Stimulated activated naive CD8-positive, alpha-beta T cell treated with anti-CD3 and anti-CD28 coated beads, Interleukin-15, amount 100 ng/mL, for 72 hours (primary cell): ENCODE measurements around the gene DNMT3A.

Source experiments
- ATAC-seq: fragments of 150-1000 bp; cut with Tn5 transposase; 2 replicates; pipeline ENCODE4 v1.10.0; 2021; ENCODE audit warnings: mild to moderate bottlenecking, moderate library complexity
- DNase-seq, 2 donors: peaks; one replicate each; pipeline ENCODE4 v3.0.0; 2021 to 2022
- H3K27ac Mint-ChIP-seq, 2 donors: one replicate each; pipeline ENCODE4 v1.8.0; 2022; ENCODE audit warnings: mild to moderate bottlenecking in 2 of 2, mixed read lengths in 2 of 2, moderate library complexity in 2 of 2
- H3K27me3 Mint-ChIP-seq: one replicate; pipeline ENCODE4 v1.8.0; 2022; ENCODE audit warnings: mixed read lengths
- H3K4me1 Mint-ChIP-seq: one replicate; pipeline ENCODE4 v1.8.0; 2022; ENCODE audit warnings: mild to moderate bottlenecking, mixed read lengths
- H3K4me3 Mint-ChIP-seq, 2 donors: one replicate each; pipeline ENCODE4 v1.8.0; 2022; ENCODE audit warnings: mild to moderate bottlenecking in 2 of 2, mixed read lengths in 2 of 2, moderate library complexity in 1 of 2
- H3K9me3 Mint-ChIP-seq, 2 donors: one replicate each; pipeline ENCODE4 v1.8.0; 2022; ENCODE audit warnings: mixed read lengths in 2 of 2

DNMT3A gene

GRCh38 chr2:25262288-25262687 is 79.4 kb downstream of the DNMT3A start:
- Mint-ChIP-seq H3K27me3 (no peaks in the 10 kb centered on the region), H3K9me3 (no peaks in the 10 kb centered on the region), H3K4me3 (no peak overlapping the region), H3K27ac (peak overlapping the region; percentile 32 to 33), H3K4me1 (peaks cover 54% of the 10 kb centered on the region)
- ATAC-seq: no peak
- DNase-seq: no peak

GRCh38 chr2:25259737-25260124 is 82.0 kb downstream of the DNMT3A start:
- no peak overlapping the region for H3K27ac Mint-ChIP-seq
- no peaks in the 10 kb centered on the region for H3K9me3 Mint-ChIP-seq
- no peak overlapping the region for H3K4me3 Mint-ChIP-seq
- no peak for DNase-seq
- H3K27me3 Mint-ChIP-seq: no peaks in the 10 kb centered on the region
- peaks cover 53% of the 10 kb centered on the region for H3K4me1 Mint-ChIP-seq
- no peak for ATAC-seq

GRCh38 chr2:25258847-25259736 is 82.6 kb downstream of the DNMT3A start:
- H3K27ac Mint-ChIP-seq: peak overlapping the region in 1 of 2 donors; percentile 57

GRCh38 chr2:25257931-25258846 is 83.5 kb downstream of the DNMT3A start:
- ATAC-seq: peak; percentile 64
- Mint-ChIP-seq H3K9me3 (no peaks in the 10 kb centered on the region), H3K4me1 (peaks cover 58% of the 10 kb centered on the region), H3K27me3 (no peaks in the 10 kb centered on the region), H3K27ac (peak overlapping the region in 1 of 2 donors; percentile 91), H3K4me3 (no peak overlapping the region)
- no peak for DNase-seq

More at GRCh38 chr2:25258847-25259736, 82.6 kb downstream of the DNMT3A start:
- ATAC-seq (no peak), DNase-seq (no peak)
- Mint-ChIP-seq H3K4me1 (peaks cover 58% of the 10 kb centered on the region), H3K9me3 (no peaks in the 10 kb centered on the region), H3K27me3 (no peaks in the 10 kb centered on the region), H3K4me3 (no peak overlapping the region)

DNA sequence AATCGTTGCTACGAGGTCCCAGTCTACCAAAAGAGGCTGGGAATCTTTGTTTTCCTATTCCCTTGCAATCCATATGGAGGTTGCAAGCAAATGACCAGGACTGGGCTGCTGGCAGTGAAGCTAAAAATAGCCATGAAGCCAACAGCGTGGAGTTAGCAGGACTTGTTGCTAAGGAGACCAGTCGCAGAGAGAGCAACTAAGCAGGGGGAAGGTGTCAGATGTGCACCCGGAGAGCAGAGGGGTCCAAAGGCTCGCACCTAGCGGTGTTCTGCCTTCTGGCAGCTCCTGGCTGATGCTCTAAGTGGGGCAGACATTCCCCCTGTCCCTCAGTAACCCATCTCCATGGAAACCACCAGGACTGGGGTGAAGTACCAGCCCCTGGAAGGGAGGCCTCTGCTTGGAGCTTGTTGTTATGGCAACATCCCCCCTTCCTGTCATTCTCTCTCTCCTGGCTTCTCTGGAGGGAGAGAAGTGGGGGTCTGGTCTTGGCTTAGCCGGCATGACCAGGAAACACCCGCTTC is 84.6 kb downstream of the DNMT3A start:
- H3K27me3 Mint-ChIP-seq: no peaks in the 10 kb centered on the region
- H3K27ac Mint-ChIP-seq: no peak overlapping the region
- H3K4me3 Mint-ChIP-seq: no peak overlapping the region
- ATAC-seq (no peak), DNase-seq (no peak)
- H3K4me1 Mint-ChIP-seq: peaks cover 60% of the 10 kb centered on the region
- H3K9me3 Mint-ChIP-seq: no peaks in the 10 kb centered on the region

DNA sequence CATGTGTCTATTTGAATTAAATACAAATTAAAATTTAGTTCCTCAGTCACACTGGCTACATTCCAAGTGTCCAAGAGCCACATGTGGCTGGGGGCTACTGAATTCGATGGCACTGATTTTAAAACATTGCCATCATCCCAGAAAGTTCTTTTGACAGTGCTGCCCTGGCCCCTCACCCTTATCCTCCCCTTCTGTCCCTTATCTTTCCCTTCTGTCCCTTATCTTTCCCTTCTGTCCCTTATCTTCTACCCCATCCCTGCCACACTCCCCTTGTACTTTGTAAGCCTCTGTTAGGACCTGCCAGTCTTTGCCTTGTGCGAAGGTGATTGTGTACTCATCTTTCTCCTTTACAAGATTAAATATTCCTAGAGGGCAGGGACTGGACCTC is 85.2 kb downstream of the DNMT3A start:
- DNase-seq (no peak), ATAC-seq (no peak)
- no peak overlapping the region for H3K4me3 Mint-ChIP-seq
- H3K27me3 Mint-ChIP-seq: no peaks in the 10 kb centered on the region
- H3K4me1 Mint-ChIP-seq: peaks cover 56% of the 10 kb centered on the region
- no peak overlapping the region for H3K27ac Mint-ChIP-seq
- H3K9me3 Mint-ChIP-seq: no peaks in the 10 kb centered on the region

DNA sequence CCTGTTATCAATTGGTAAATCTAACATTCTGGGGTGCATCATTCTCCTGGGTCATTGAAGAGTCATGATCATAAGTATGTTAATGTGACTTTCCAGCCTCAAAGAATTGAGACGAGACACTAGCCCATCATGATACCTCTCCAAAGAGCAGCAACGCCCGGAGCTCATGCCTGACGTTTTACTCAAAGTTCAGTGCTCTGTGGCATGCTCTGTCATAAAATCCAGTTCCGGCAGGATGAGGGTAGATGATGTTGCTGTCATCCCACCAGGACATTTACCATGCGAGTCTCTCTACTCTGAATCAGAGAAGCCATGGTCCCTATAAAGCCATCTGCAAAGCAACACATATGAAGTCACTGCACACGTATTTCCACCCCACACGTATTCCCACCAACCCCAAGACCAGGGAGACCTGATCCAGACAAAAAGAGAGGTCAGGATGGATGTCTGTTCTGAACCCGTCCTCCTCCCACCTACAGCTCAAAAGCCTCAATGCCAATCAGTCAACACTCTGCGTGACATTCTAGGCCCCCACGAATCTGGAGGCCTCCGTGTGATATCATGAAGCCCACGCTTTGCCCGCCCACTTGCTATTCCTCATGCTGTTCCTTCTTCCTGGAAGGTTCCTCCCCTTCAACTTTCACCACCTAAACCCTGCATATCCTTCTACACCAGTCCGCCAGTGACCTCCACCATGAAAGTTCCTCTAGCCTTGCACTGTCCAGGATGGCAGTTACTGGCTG is 85.8 kb downstream of the DNMT3A start:
- ATAC-seq (no peak), DNase-seq (no peak)
- H3K27me3 Mint-ChIP-seq: no peaks in the 10 kb centered on the region
- H3K9me3 Mint-ChIP-seq: no peaks in the 10 kb centered on the region
- no peak overlapping the region for H3K4me3 Mint-ChIP-seq
- no peak overlapping the region for H3K27ac Mint-ChIP-seq
- H3K4me1 Mint-ChIP-seq: peaks cover 61% of the 10 kb centered on the region

- DNase-seq (no peak), ATAC-seq (no peak)
- peaks cover 61% of the 10 kb centered on the region for H3K4me1 Mint-ChIP-seq
- no peak overlapping the region for H3K4me3 Mint-ChIP-seq
- no peaks in the 10 kb centered on the region for H3K27me3 Mint-ChIP-seq
- peak overlapping the region in 1 of 2 donors; percentile 91 for H3K27ac Mint-ChIP-seq
- H3K9me3 Mint-ChIP-seq: no peaks in the 10 kb centered on the region
Observed at GRCh38 chr2:25254961-25255360, 86.8 kb downstream of the DNMT3A start.

GRCh38 chr2:25253153-25253626 is 88.5 kb downstream of the DNMT3A start:
- no peaks in the 10 kb centered on the region for H3K27me3 Mint-ChIP-seq
- DNase-seq (no peak), ATAC-seq (no peak)
- no peaks in the 10 kb centered on the region for H3K9me3 Mint-ChIP-seq
- peak overlapping the region; percentile 62 to 95 for H3K4me3 Mint-ChIP-seq
- H3K4me1 Mint-ChIP-seq: peaks cover 57% of the 10 kb centered on the region
- peak overlapping the region; percentile 82 to 84 for H3K27ac Mint-ChIP-seq

DNA sequence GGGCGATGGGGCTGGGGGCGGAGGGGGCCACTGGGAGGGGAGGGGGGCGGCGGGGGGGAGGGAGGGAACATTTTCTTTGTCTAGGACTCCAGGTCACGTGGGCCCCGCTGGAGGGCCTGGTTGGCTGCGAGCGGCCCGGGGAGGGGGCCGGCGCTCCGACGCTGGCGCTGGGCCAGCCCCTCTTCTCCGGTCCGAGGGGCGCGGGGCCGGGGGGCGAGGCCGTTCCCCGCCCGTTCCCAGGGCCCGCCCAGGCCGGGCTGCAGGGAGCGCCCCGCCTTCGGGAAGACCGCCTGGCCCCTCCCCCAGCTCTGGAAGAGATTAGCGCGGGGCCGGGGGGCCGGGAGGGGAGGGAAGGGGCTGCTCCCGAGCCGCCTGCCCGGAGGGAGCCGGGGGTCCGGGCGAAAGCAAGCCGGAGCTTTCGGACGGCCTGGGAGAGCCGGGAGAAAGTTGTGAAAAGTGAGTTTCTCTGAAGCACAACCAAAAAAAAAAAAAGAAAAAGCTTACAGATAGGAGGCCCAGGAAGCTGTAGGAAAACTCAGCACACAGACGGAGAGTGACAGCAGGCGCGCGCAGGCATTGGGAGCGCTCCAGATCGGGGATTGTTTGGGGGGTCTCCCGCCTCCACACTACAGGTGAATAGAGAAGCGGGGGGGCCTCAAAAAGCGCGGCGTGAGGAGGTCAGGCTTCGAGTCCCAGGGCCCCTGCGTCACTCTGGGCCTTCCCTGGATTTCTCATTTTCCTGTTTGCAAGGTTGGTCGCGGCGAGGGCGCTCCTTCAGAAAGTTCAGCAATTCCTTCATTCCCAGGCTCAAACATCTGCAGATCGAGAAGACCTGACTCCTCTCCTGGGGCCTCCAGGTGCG is 89.2 kb downstream of the DNMT3A start:
- peak overlapping the region; percentile 82 to 84 for H3K27ac Mint-ChIP-seq
- peak overlapping the region; percentile 94 to 95 for H3K4me3 Mint-ChIP-seq
- no peaks in the 10 kb centered on the region for H3K27me3 Mint-ChIP-seq
- no peaks in the 10 kb centered on the region for H3K9me3 Mint-ChIP-seq
- peaks cover 60% of the 10 kb centered on the region for H3K4me1 Mint-ChIP-seq
- DNase-seq: peak; percentile 15 to 44
- peak; percentile 60 for ATAC-seq

DNA sequence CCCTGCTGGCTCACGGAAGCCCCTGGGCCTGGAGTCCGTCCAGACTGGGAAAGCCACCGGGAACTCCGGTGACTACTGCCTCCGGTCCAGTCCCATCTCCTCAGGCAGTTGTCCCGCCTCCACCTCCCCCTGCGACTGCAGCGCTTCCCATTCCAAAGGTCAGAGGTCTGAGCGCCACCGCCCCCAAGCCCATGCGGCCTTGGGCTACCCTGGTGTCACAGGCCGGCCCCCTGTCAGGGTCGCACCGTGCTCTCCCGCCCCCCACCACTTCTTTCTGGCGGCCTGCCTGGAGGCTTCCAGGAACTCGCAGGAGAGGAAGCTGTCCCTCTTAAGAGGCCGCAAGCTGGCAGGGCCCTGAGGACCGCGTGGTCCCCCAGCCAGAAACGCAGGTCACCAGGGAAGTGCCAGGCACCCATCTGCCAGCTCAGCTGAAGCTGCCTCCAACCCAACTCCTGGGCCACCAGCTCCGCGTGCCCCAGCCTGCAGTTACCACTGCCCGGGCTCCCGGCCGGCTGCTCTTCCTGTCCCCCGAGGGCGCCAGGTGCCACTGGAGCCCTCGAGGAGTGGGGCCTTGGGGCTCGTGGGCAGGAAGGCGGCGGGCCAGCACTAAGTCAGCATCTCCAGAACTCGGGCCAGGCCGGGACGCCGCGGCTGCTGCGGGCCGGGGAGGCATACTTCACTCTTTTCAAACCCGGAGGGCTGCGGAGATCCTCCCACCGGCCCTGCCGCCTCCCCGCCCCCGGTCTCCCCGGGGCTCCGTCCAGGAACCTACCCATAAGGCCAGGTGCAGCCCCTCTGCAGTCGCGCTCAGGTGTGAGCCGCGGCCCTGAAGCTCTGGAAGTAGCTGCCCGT is 90.1 kb downstream of the DNMT3A start:
- Mint-ChIP-seq H3K4me1 (peaks cover 60% of the 10 kb centered on the region), H3K4me3 (peak overlapping the region; percentile 94 to 95), H3K27me3 (no peaks in the 10 kb centered on the region), H3K27ac (peak overlapping the region; percentile 91 to 94), H3K9me3 (no peaks in the 10 kb centered on the region)
- DNase-seq (peak; percentile 51 to 55), ATAC-seq (peak; percentile 69)

GRCh38 chr2:25251071-25251421 is 90.7 kb downstream of the DNMT3A start:
- peak; percentile 59 for ATAC-seq
- H3K9me3 Mint-ChIP-seq: no peaks in the 10 kb centered on the region
- DNase-seq: peak in 1 of 2 donors; percentile 36

DNA sequence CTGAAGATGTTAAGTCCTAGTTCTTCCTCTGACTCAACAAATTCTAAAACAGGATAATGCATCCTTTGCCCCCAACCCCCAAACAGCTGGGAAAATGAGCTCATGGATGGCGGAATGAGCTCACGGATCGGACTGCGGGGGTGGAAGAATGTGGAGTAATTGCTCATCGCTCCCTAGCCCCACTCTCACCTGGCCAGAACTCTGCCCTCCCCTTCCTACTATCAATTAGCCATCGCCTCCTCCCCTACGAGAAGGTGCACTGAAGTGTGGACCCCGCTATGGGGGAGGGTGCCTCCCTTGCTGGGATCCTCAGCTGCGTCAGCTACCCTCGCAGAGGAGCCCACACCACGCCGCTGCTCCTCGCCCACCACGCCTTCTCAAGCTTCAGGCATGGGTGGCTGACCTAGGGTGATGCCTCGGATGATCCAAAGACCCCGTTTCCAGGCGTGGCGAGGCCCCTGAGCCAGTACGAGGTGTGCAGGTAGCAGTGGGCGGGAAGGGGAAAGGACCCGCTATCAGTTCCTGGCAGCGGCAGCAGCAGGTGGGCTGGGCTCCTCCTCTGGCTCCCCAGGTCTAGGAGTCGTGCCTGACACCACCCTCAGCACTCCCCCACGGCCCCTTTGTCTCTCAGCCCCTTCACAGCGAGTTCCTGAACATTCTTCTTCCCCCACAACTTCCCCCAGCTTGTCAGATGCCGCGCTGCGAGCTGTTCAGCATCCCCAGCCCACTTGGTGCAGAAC is 91.2 kb downstream of the DNMT3A start:
- DNase-seq (peak in 1 of 2 donors; percentile 37), ATAC-seq (peak; percentile 39)
- H3K4me3 Mint-ChIP-seq: peak overlapping the region; percentile 94 to 95
- no peaks in the 10 kb centered on the region for H3K9me3 Mint-ChIP-seq
- H3K27me3 Mint-ChIP-seq: no peaks in the 10 kb centered on the region
- peak overlapping the region; percentile 95 for H3K27ac Mint-ChIP-seq
- H3K4me1 Mint-ChIP-seq: peaks cover 58% of the 10 kb centered on the region

More at GRCh38 chr2:25251071-25251421, 90.7 kb downstream of the DNMT3A start:
- peak overlapping the region; percentile 95 for H3K27ac Mint-ChIP-seq
- peaks cover 57% of the 10 kb centered on the region for H3K4me1 Mint-ChIP-seq
- H3K4me3 Mint-ChIP-seq: peak overlapping the region; percentile 94 to 95
- H3K27me3 Mint-ChIP-seq: no peaks in the 10 kb centered on the region
